ENCODE measurements around the gene SYNM. TPM values are rescaled to one million over a fixed set of nuclear protein-coding genes. Genes with fewer than 3 reads are reported as not detected.

The SYNM gene
- polyA plus RNA-seq, 1 donor from 2014 or later = 5.7 TPM

DNA sequence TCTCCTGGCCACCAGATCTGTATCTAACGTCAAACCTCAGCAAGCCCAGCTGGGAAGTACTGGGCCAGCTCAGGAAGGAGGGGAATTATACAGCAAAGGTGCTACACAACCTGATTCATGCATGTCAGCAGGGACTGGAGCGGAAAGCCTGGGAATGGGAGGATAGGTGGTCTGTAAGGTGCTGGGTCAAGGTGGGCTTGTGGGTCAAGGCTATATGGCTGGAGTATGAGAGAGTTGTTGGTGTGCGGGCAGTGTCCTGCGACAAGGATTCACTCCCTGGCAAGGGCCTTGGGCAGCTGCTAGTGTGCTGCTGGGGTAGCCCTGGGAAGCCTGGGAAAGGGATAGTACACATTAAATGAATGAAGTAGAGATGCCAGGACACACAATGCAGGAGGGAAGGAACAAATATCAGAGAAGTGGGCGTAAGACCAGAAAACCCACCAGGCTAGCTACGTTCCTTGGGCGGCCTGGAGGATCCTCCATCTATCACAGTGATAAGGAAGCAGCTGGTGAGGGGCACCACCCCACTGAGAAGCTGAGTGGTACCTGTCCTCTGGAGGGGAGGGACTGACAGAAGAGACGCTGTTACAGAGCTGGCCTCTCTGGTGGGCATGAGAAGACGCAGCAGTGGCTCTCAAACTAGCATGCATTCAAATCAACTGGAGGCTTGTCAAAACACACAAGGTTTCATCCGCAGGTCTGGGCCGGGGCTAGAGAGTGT is 8.5 kb upstream of the SYNM start:
- TF ChIP-seq, protein P1, sequence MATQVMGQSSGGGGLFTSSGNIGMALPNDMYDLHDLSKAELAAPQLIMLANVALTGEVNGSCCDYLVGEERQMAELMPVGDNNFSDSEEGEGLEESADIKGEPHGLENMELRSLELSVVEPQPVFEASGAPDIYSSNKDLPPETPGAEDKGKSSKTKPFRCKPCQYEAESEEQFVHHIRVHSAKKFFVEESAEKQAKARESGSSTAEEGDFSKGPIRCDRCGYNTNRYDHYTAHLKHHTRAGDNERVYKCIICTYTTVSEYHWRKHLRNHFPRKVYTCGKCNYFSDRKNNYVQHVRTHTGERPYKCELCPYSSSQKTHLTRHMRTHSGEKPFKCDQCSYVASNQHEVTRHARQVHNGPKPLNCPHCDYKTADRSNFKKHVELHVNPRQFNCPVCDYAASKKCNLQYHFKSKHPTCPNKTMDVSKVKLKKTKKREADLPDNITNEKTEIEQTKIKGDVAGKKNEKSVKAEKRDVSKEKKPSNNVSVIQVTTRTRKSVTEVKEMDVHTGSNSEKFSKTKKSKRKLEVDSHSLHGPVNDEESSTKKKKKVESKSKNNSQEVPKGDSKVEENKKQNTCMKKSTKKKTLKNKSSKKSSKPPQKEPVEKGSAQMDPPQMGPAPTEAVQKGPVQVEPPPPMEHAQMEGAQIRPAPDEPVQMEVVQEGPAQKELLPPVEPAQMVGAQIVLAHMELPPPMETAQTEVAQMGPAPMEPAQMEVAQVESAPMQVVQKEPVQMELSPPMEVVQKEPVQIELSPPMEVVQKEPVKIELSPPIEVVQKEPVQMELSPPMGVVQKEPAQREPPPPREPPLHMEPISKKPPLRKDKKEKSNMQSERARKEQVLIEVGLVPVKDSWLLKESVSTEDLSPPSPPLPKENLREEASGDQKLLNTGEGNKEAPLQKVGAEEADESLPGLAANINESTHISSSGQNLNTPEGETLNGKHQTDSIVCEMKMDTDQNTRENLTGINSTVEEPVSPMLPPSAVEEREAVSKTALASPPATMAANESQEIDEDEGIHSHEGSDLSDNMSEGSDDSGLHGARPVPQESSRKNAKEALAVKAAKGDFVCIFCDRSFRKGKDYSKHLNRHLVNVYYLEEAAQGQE (IDR thresholded peaks at IDR 0.05; ENCODE audit: borderline replicate concordance) = no peak
- TF ChIP-seq EP300 (conservative IDR thresholded peaks at IDR 0.05; ENCODE audit: poor library complexity, severe bottlenecking) (no peak), TAF1 (IDR thresholded peaks at IDR 0.05; ENCODE audit: low read depth) (no peak), SMC3 (conservative IDR thresholded peaks at IDR 0.05; ENCODE audit: poor library complexity) (no peak), POLR2AphosphoS5 (IDR thresholded peaks at IDR 0.05) (no peak), EZH2 (IDR thresholded peaks at IDR 0.05; ENCODE audit: borderline replicate concordance, insufficient read depth, low read length, poor library complexity, severe bottlenecking) (no peak), MXI1 (conservative IDR thresholded peaks at IDR 0.05; ENCODE audit: poor library complexity, severe bottlenecking) (no peak), RAD21 (conservative IDR thresholded peaks at IDR 0.05) (no peak)
- TF ChIP-seq, protein P2, sequence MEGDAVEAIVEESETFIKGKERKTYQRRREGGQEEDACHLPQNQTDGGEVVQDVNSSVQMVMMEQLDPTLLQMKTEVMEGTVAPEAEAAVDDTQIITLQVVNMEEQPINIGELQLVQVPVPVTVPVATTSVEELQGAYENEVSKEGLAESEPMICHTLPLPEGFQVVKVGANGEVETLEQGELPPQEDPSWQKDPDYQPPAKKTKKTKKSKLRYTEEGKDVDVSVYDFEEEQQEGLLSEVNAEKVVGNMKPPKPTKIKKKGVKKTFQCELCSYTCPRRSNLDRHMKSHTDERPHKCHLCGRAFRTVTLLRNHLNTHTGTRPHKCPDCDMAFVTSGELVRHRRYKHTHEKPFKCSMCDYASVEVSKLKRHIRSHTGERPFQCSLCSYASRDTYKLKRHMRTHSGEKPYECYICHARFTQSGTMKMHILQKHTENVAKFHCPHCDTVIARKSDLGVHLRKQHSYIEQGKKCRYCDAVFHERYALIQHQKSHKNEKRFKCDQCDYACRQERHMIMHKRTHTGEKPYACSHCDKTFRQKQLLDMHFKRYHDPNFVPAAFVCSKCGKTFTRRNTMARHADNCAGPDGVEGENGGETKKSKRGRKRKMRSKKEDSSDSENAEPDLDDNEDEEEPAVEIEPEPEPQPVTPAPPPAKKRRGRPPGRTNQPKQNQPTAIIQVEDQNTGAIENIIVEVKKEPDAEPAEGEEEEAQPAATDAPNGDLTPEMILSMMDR (IDR thresholded peaks at IDR 0.05; ENCODE audit: poor library complexity, severe bottlenecking) = no peak
- no peak overlapping the region for H2AFZ ChIP-seq (ENCODE audit: low read depth, low read length)
- no peaks in the 10 kb centered on the region for H3K36me3 ChIP-seq (ENCODE audit: insufficient read depth, low read length)
- no peak overlapping the region for H3K27ac ChIP-seq (ENCODE audit: low read length)
- H3K79me2 ChIP-seq (replicated peaks; ENCODE audit: insufficient read depth, low read length) = no peaks in the 10 kb centered on the region
- peaks cover 12% of the 10 kb centered on the region for H3K27me3 ChIP-seq (ENCODE audit: insufficient read depth, low read depth, low read length)
- no peaks in the 10 kb centered on the region for H3F3A ChIP-seq (ENCODE audit: insufficient read depth, low read length, poor library complexity, severe bottlenecking)
- no peak overlapping the region for H3K4me3 ChIP-seq (ENCODE audit: low read length)
- H3K4me2 ChIP-seq (ENCODE audit: low read length) = no peak overlapping the region
- H3K9me3 ChIP-seq (ENCODE audit: low read length) = no peaks in the 10 kb centered on the region
- no peaks in the 10 kb centered on the region for H4K20me1 ChIP-seq (ENCODE audit: insufficient read depth)
- H3K9ac ChIP-seq (ENCODE audit: low read length) = no peak overlapping the region
- H3K9me2 ChIP-seq (ENCODE audit: insufficient read depth, low read length) = no peaks in the 10 kb centered on the region

DNA sequence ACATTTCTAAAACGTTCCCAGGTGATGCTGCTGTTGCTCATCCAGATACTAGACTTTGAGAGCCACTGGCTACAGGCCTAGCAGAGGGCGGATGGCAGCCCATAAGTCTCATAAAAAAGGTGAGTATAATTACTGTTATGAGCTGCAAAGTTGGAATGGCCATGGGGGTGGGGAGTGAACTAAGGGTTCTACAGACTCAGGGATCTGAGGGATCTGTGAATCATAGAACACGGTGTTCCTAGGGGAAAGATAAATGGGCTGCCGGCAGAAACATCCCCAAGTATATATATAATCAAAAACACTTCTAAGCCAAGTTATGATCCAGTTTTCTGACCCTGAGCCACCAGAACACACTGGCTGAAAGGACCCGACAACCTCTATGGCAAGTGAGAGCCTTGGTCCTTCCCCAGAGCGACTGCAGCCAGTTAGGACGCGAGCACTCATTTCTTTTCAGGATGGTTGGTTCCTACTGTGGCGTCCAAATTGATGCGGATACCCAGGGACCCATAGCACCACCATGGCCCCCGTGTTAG is 7.9 kb upstream of the SYNM start:
- Histone ChIP-seq H3K4me2 (ENCODE audit: low read length) (no peak overlapping the region), H3K9me3 (ENCODE audit: low read length) (no peaks in the 10 kb centered on the region), H3K27me3 (ENCODE audit: insufficient read depth, low read depth, low read length) (peaks cover 12% of the 10 kb centered on the region), H3F3A (ENCODE audit: insufficient read depth, low read length, poor library complexity, severe bottlenecking) (no peaks in the 10 kb centered on the region), H3K36me3 (ENCODE audit: insufficient read depth, low read length) (no peaks in the 10 kb centered on the region), H3K9ac (ENCODE audit: low read length) (no peak overlapping the region), H3K79me2 (replicated peaks; ENCODE audit: insufficient read depth, low read length) (no peaks in the 10 kb centered on the region), H4K20me1 (ENCODE audit: insufficient read depth) (no peaks in the 10 kb centered on the region), H3K27ac (ENCODE audit: low read length) (no peak overlapping the region), H3K4me3 (ENCODE audit: low read length) (no peak overlapping the region), H2AFZ (ENCODE audit: low read depth, low read length) (no peak overlapping the region), H3K9me2 (ENCODE audit: insufficient read depth, low read length) (no peaks in the 10 kb centered on the region)
- TF ChIP-seq POLR2AphosphoS5 (IDR thresholded peaks at IDR 0.05) (no peak), RAD21 (conservative IDR thresholded peaks at IDR 0.05) (no peak), EZH2 (IDR thresholded peaks at IDR 0.05; ENCODE audit: borderline replicate concordance, insufficient read depth, low read length, poor library complexity, severe bottlenecking) (no peak), SMC3 (conservative IDR thresholded peaks at IDR 0.05; ENCODE audit: poor library complexity) (no peak)
